Transverse colon (tissue), 3 donors: ENCODE data around the gene SYT7.

Experiments
- POLR2A ChIP-seq: fragments of 450-650 bp; IDR thresholded peaks from one replicate; pipeline ENCODE4 v1.6.1; 2016; ENCODE audit warnings: antibody characterized with exemption, mild to moderate bottlenecking, moderate library complexity
- TF ChIP-seq, protein P1 (sequence below), 5 experiments: fragments of 200-600 bp in 3 of 5; fragments of 450-650 bp in 2 of 5; sonication (generic) in 3 of 5; IDR thresholded peaks; 1 replicate in 2 of 5; 2 replicates in 3 of 5; pipeline ENCODE4 v1.5.1; 2016 to 2017; ENCODE audit warnings: antibody characterized with exemption in 5 of 5, inconsistent platforms in 3 of 5, mild to moderate bottlenecking in 2 of 5, moderate library complexity in 1 of 5

DNA sequence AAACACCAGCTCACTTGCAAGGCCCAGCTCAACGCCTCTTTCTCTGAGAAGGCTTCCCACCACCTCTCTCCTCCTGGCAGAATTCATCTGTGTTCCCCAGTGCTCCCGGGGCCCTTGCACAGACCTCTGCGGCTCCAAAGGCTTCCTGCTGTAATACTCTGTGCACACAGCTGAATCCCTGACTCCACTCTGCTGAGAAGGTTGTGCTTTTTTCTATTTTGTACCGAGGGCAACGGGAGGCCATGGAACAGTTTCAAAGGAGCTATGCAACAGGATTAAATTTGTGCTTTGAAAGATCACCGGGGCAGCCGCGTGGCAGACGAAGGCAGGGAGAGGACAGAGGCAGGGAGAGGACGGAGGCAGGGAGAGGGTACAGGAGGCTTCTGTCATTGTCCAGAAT is 49.2 kb upstream of the SYT7 start:
- TF ChIP-seq, protein P1, sequence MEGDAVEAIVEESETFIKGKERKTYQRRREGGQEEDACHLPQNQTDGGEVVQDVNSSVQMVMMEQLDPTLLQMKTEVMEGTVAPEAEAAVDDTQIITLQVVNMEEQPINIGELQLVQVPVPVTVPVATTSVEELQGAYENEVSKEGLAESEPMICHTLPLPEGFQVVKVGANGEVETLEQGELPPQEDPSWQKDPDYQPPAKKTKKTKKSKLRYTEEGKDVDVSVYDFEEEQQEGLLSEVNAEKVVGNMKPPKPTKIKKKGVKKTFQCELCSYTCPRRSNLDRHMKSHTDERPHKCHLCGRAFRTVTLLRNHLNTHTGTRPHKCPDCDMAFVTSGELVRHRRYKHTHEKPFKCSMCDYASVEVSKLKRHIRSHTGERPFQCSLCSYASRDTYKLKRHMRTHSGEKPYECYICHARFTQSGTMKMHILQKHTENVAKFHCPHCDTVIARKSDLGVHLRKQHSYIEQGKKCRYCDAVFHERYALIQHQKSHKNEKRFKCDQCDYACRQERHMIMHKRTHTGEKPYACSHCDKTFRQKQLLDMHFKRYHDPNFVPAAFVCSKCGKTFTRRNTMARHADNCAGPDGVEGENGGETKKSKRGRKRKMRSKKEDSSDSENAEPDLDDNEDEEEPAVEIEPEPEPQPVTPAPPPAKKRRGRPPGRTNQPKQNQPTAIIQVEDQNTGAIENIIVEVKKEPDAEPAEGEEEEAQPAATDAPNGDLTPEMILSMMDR (IDR thresholded peaks at IDR 0.05), result no peak
- no peak for TF ChIP-seq POLR2A
